Liver (tissue), 9 donors: ENCODE results near the gene PDZD2. TPM values are rescaled to one million over a fixed set of nuclear protein-coding genes. Genes with fewer than 3 reads are reported as not detected.

Source experiments
- DNase-seq: peaks from one replicate; pipeline ENCODE4 v3.0.0-alpha.2; 2017; ENCODE audit warnings: low spot score
- H3K27ac ChIP-seq, 2 donors: one replicate each; pipeline ENCODE4 v1.7.0; 2013; ENCODE audit warnings: inconsistent platforms in 2 of 2, low read length in 2 of 2, control low read depth in 1 of 2, low read depth in 1 of 2, mild to moderate bottlenecking in 1 of 2
- H3K27me3 ChIP-seq, 4 donors: one replicate each; pipeline versions ENCODE4 v1.6.1 to v1.7.0; 2013; ENCODE audit warnings: low read length in 3 of 4, inconsistent platforms in 1 of 4, mild to moderate bottlenecking in 1 of 4, moderate library complexity in 1 of 4; ENCODE audit not compliant: control insufficient read depth in 4 of 4, insufficient read depth in 4 of 4
- H3K36me3 ChIP-seq, 4 donors: one replicate each; pipeline versions ENCODE4 v1.6.1 to v1.7.0; 2013; ENCODE audit warnings: low read length in 3 of 4, mild to moderate bottlenecking in 3 of 4, low read depth in 1 of 4, moderate library complexity in 1 of 4; ENCODE audit not compliant: control insufficient read depth in 4 of 4, insufficient read depth in 3 of 4
- H3K4me1 ChIP-seq, 4 donors: one replicate each; pipeline versions ENCODE4 v1.6.1 to v1.7.0; 2013; ENCODE audit warnings: low read length in 3 of 4, mild to moderate bottlenecking in 3 of 4, moderate library complexity in 1 of 4; ENCODE audit not compliant: control insufficient read depth in 4 of 4, insufficient read depth in 4 of 4
- H3K4me3 ChIP-seq, 3 donors: one replicate each; pipeline versions ENCODE4 v1.6.1 to v1.7.0; 2013; ENCODE audit warnings: low read length in 3 of 3, control low read depth in 1 of 3, low read depth in 1 of 3, mild to moderate bottlenecking in 1 of 3
- H3K9ac ChIP-seq, 2 donors: one replicate each; pipeline ENCODE4 v1.7.0; 2013; ENCODE audit warnings: low read length in 2 of 2, mild to moderate bottlenecking in 2 of 2, moderate library complexity in 2 of 2, control low read depth in 1 of 2, low read depth in 1 of 2
- H3K9me3 ChIP-seq, 4 donors: one replicate each; pipeline versions ENCODE4 v1.6.1 to v1.7.0; 2013; ENCODE audit warnings: low read length in 3 of 4; ENCODE audit not compliant: control insufficient read depth in 4 of 4
- CTCF ChIP-seq: fragments of 150-350 bp; IDR thresholded peaks from 2 replicates; pipeline ENCODE4 v1.5.1; 2017; ENCODE audit warnings: improper control_type of control experiment, low read depth, low read length; ENCODE audit not compliant: missing input control
- EGR1 ChIP-seq, 2 donors: IDR thresholded peaks; 2 replicates each; pipeline ENCODE4 v1.6.1; 2016 to 2018; ENCODE audit warnings: antibody characterized with exemption in 2 of 2, low read depth in 2 of 2
- GABPA ChIP-seq, 2 donors: IDR thresholded peaks in 1 of 2; conservative IDR thresholded peaks in 1 of 2; 2 replicates each; pipeline ENCODE4 v1.6.1; 2016; ENCODE audit warnings: antibody characterized with exemption in 2 of 2, mild to moderate bottlenecking in 1 of 2, moderate library complexity in 1 of 2
- HNF4A ChIP-seq, 2 donors: conservative IDR thresholded peaks; 2 replicates each; pipeline ENCODE4 v1.6.1; 2016; ENCODE audit warnings: antibody characterized with exemption in 2 of 2, mild to moderate bottlenecking in 2 of 2
- HNF4G ChIP-seq: IDR thresholded peaks from 2 replicates; pipeline ENCODE4 v1.6.1; 2016; ENCODE audit warnings: antibody characterized with exemption
- JUND ChIP-seq, 2 donors: IDR thresholded peaks; 2 replicates each; pipeline ENCODE4 v1.6.1; 2016; ENCODE audit warnings: antibody characterized with exemption in 2 of 2
- MAX ChIP-seq: IDR thresholded peaks from 2 replicates; pipeline ENCODE4 v1.6.1; 2016; ENCODE audit warnings: antibody characterized with exemption
- NR2F2 ChIP-seq: IDR thresholded peaks from 2 replicates; pipeline ENCODE4 v1.6.1; 2016; ENCODE audit warnings: antibody characterized with exemption
- RAD21 ChIP-seq, 2 donors: IDR thresholded peaks; 2 replicates each; pipeline ENCODE4 v1.6.1; 2016; ENCODE audit warnings: antibody characterized with exemption in 2 of 2, mild to moderate bottlenecking in 2 of 2
- RXRA ChIP-seq, 2 donors: IDR thresholded peaks; 2 replicates each; pipeline ENCODE4 v1.6.1; 2017 to 2018; ENCODE audit warnings: antibody characterized with exemption in 2 of 2, mild to moderate bottlenecking in 1 of 2
- TAF1 ChIP-seq: conservative IDR thresholded peaks from 2 replicates; pipeline ENCODE4 v1.6.1; 2016; ENCODE audit warnings: antibody characterized with exemption, mild to moderate bottlenecking
- ZBTB33 ChIP-seq: IDR thresholded peaks from 2 replicates; pipeline ENCODE4 v1.6.1; 2016; ENCODE audit warnings: antibody characterized with exemption
- WGBS: extraction: QIAGEN DNeasy Blood & Tissue Kit; methylation state at CpG from one replicate; pipeline ENCODE4 v1.1.7; 2013; 5-methylcytosine and 5-hydroxymethylcytosine counted together
- polyA plus RNA-seq, 2 donors: library from polyadenylated mRNA; stranded (reverse) in 1 of 2; unstranded in 1 of 2; fragments of 200-250 nt in 1 of 2; fragments of >200 nt in 1 of 2; fragmentation: Nextera tagmentation in 1 of 2; extraction: Ambion mirVana in 1 of 2; gene quantifications; one replicate each; pipeline versions ENCODE4 v1.2.1 to v1.2.3, GENCODE V29; 2013 to 2015
- total RNA-seq, 2 donors: library from RNA; depleted of rRNA; stranded (reverse); fragments of >200 nt; gene quantifications; one replicate each; pipeline ENCODE4 v1.2.3, GENCODE V29; 2014
- TF ChIP-seq, protein P1 (sequence below): IDR thresholded peaks from 2 replicates; pipeline ENCODE4 v1.6.1; 2016; ENCODE audit warnings: antibody characterized with exemption
- TF ChIP-seq, protein P2 (sequence below): IDR thresholded peaks from 2 replicates; pipeline ENCODE4 v1.6.1; 2016; ENCODE audit warnings: antibody characterized with exemption, mild to moderate bottlenecking
- donor health status: healthy.
- donor health status: healthy.
- donor health status: healthy.
- donor health status: healthy.
- donor health status: healthy.

The PDZD2 gene
- total and polyA plus RNA-seq, 4 donors, result 0.27 to 1.1 (median 0.54) TPM

DNA sequence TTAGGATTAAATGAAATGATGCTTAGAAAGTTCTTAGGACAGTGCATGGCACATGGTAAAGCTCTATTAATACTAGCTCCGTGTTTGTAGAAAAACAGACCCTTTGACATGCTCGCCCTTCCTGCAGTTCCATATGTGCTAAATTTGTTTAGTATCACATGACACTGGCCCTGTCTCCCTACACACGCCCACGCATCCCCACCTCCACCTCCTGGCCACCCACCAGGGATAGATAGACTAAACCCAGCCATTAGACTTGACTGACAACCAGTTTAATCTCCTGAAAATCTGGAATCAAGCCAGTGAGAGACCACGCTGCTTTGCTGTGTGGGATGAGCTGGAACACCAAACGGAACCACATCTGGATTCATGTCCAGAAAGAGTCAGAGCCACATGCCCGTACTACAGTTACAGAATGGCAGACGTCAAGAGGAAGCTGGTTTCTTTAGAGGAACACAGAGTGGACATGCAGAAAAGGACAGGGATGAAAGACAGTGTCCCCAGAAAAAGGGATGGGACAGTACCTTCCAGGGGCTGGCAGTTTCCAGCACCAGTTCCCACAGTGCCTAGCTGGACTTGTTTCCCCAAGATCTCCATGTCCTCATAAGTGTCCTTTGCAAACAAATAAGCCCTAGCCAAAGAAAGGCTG, 186.1 kb downstream of the PDZD2 start:
- Histone ChIP-seq H3K36me3 (no peaks in the 10 kb centered on the region), H3K27ac (no peak overlapping the region), H3K9ac (no peak overlapping the region), H3K27me3 (peaks cover 0 to 3% (median 1%) of the 10 kb centered on the region in 4 donors), H3K4me3 (no peak overlapping the region), H3K9me3 (peaks cover 0 to 2% (median under 1%) of the 10 kb centered on the region in 4 donors), H3K4me1 (no peaks in the 10 kb centered on the region)
- 43% methylated on average over 8 of the region's 8 CpGs for WGBS
- no peak for DNase-seq
- TF ChIP-seq NR2F2 (no peak), HNF4A (conservative IDR thresholded peaks at IDR 0.05) (no peak), EGR1 (IDR thresholded peaks at IDR 0.05; ENCODE audit: low read depth in 2 of 2) (no peak), CTCF (no peak), RAD21 (IDR thresholded peaks at IDR 0.05) (no peak), JUND (IDR thresholded peaks at IDR 0.05) (no peak), GABPA (IDR thresholded peaks at IDR 0.05 in 1 of 2, conservative IDR thresholded peaks at IDR 0.05 in 1 of 2) (no peak), RXRA (IDR thresholded peaks at IDR 0.05) (no peak), ZBTB33 (no peak), MAX (no peak), TAF1 (no peak), HNF4G (no peak)
- TF ChIP-seq, protein P1, sequence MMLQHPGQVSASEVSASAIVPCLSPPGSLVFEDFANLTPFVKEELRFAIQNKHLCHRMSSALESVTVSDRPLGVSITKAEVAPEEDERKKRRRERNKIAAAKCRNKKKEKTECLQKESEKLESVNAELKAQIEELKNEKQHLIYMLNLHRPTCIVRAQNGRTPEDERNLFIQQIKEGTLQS, result no peak
- TF ChIP-seq, protein P2, sequence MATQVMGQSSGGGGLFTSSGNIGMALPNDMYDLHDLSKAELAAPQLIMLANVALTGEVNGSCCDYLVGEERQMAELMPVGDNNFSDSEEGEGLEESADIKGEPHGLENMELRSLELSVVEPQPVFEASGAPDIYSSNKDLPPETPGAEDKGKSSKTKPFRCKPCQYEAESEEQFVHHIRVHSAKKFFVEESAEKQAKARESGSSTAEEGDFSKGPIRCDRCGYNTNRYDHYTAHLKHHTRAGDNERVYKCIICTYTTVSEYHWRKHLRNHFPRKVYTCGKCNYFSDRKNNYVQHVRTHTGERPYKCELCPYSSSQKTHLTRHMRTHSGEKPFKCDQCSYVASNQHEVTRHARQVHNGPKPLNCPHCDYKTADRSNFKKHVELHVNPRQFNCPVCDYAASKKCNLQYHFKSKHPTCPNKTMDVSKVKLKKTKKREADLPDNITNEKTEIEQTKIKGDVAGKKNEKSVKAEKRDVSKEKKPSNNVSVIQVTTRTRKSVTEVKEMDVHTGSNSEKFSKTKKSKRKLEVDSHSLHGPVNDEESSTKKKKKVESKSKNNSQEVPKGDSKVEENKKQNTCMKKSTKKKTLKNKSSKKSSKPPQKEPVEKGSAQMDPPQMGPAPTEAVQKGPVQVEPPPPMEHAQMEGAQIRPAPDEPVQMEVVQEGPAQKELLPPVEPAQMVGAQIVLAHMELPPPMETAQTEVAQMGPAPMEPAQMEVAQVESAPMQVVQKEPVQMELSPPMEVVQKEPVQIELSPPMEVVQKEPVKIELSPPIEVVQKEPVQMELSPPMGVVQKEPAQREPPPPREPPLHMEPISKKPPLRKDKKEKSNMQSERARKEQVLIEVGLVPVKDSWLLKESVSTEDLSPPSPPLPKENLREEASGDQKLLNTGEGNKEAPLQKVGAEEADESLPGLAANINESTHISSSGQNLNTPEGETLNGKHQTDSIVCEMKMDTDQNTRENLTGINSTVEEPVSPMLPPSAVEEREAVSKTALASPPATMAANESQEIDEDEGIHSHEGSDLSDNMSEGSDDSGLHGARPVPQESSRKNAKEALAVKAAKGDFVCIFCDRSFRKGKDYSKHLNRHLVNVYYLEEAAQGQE, result no peak
